ENCODE measurements around the gene SGK2. TPM values are rescaled to one million over a fixed set of nuclear protein-coding genes. Genes with fewer than 3 reads are reported as not detected.

The SGK2 gene
- total and polyA plus RNA-seq, 2 of the 13 experiments (the other 11 are each of a cell fraction or from before 2014, with no cell fraction given): 6.2 to 29.4 TPM

- no peak; the same call in 1 of the 2 replicates for TF ChIP-seq ZNF281 (CRISPR knock-in tag; IDR thresholded peaks at IDR 0.05; ENCODE audit: borderline replicate concordance)
- no peak for TF ChIP-seq ZNF776 (CRISPR knock-in tag; IDR thresholded peaks at IDR 0.05)
- no peak for TF ChIP-seq ZNF576 (CRISPR knock-in tag; IDR thresholded peaks at IDR 0.05)
- no peak for TF ChIP-seq ATM (IDR thresholded peaks at IDR 0.05; ENCODE audit: borderline replicate concordance)
- TF ChIP-seq NAIF1 (CRISPR knock-in tag; IDR thresholded peaks at IDR 0.05; ENCODE audit: borderline replicate concordance): no peak; the same call in 1 of the 2 replicates
- TF ChIP-seq ZNF883 (CRISPR knock-in tag; IDR thresholded peaks at IDR 0.05; ENCODE audit: not compliant biosample characterization): peak; percentile 81
- TF ChIP-seq CAMTA2 (CRISPR knock-in tag; IDR thresholded peaks at IDR 0.05; ENCODE audit: borderline replicate concordance): no peak
- TF ChIP-seq BCL6 (CRISPR knock-in tag; IDR thresholded peaks at IDR 0.05): peak; percentile 84
- TF ChIP-seq TFDP1 (CRISPR knock-in tag; IDR thresholded peaks at IDR 0.05; ENCODE audit: borderline replicate concordance): no peak
- no peak; the same call in none of the 2 replicates for TF ChIP-seq MIER2 (CRISPR knock-in tag; IDR thresholded peaks at IDR 0.05)
- TF ChIP-seq TFAP4 (IDR thresholded peaks at IDR 0.05; ENCODE audit: borderline replicate concordance, low read depth): no peak; the same call in none of the 2 replicates
- peak; percentile 58; the same call in 1 of the 2 replicates for TF ChIP-seq ZNF563 (CRISPR knock-in tag; IDR thresholded peaks at IDR 0.05)
- TF ChIP-seq NBN (conservative IDR thresholded peaks at IDR 0.05): no peak
- peak; percentile 20; the same call in 1 of the 2 replicates for TF ChIP-seq STAG1 (CRISPR knock-in tag; IDR thresholded peaks at IDR 0.05)
- TF ChIP-seq DNMT1 (CRISPR knock-in tag; IDR thresholded peaks at IDR 0.05): no peak; the same call in 1 of the 2 replicates
- 0 out of 2 replicates have a peak, but pooled peaks have one; percentile 6 for TF ChIP-seq ZNF747 (CRISPR knock-in tag; IDR thresholded peaks at IDR 0.05; ENCODE audit: borderline replicate concordance)
- peak; percentile 95 for TF ChIP-seq ZNF292 (CRISPR knock-in tag; IDR thresholded peaks at IDR 0.05; ENCODE audit: borderline replicate concordance, low read depth)
- TF ChIP-seq SNAPC4 (CRISPR knock-in tag; IDR thresholded peaks at IDR 0.05): no peak
- no peak for TF ChIP-seq SP1 (IDR thresholded peaks at IDR 0.05)
- TF ChIP-seq SP1 (CRISPR knock-in tag; IDR thresholded peaks at IDR 0.05): no peak
These were observed at the start of gene SGK2 (continued) for GRCh38 chr20:43558412-43559146.

Measured in HepG2 (cell line).